Body of pancreas (tissue), 4 donors: ENCODE measurements around the gene CYCS. TPM values are rescaled to one million over a fixed set of nuclear protein-coding genes. Genes with fewer than 3 reads are reported as not detected.

ENCODE experiments used
- ATAC-seq: fragments of 150-250 bp; one replicate; pipeline ENCODE4 v1.9.1; 2016
- DNase-seq, 4 donors: peaks; one replicate each; pipeline ENCODE4 v3.0.0-alpha.2; 2019
- H3K27ac ChIP-seq, 4 donors: fragments of 200-600 bp; sonication (generic); 1 replicate in 3 of 4; 2 replicates in 1 of 4; pipeline versions ENCODE4 v1.5.1 to v1.6.1; 2016 to 2019; ENCODE audit warnings: mild to moderate bottlenecking in 1 of 4, mixed read lengths in 1 of 4, moderate library complexity in 1 of 4
- H3K27me3 ChIP-seq, 2 donors: fragments of 200-600 bp; sonication (generic); one replicate each; pipeline ENCODE4 v1.6.0; 2016; ENCODE audit warnings: mild to moderate bottlenecking in 1 of 2
- H3K36me3 ChIP-seq, 2 donors: fragments of 200-600 bp; sonication (generic); replicated peaks in 1 of 2; 2 replicates each; pipeline ENCODE4 v1.5.1; 2016; ENCODE audit warnings: low read depth in 2 of 2; ENCODE audit not compliant: insufficient read depth in 1 of 2
- H3K4me1 ChIP-seq: fragments of 200-600 bp; sonication (generic); one replicate; pipeline ENCODE4 v1.6.0; 2016
- H3K4me3 ChIP-seq, 2 donors: fragments of 200-600 bp; sonication (generic); 1 replicate in 1 of 2; 2 replicates in 1 of 2; pipeline ENCODE4 v1.5.1; 2016 to 2019
- H3K9me3 ChIP-seq, 3 donors: fragments of 200-600 bp; sonication (generic); 1 replicate in 2 of 3; 2 replicates in 1 of 3; pipeline ENCODE4 v1.5.1; 2016
- CTCF ChIP-seq, 7 experiments: fragments of 450-650 bp in 4 of 7; fragments of 200-600 bp in 3 of 7; sonication (generic) in 3 of 7; IDR thresholded peaks; one replicate each; pipeline ENCODE4 v1.5.1; 2016 to 2019; ENCODE audit warnings: antibody characterized with exemption in 7 of 7
- POLR2A ChIP-seq, 3 donors: fragments of 450-650 bp; IDR thresholded peaks; one replicate each; pipeline ENCODE4 v1.6.1; 2016; ENCODE audit warnings: antibody characterized with exemption in 3 of 3, mild to moderate bottlenecking in 2 of 3
- WGBS, 2 donors: methylation state at CpG; one replicate each; pipeline ENCODE4 v1.1.5; 2017; 5-methylcytosine and 5-hydroxymethylcytosine counted together
- intact Hi-C: fragments of 100-400 bp; cut with DNase I; formaldehyde crosslinking; loops from one replicate; pipeline ENCODE4 v1.15.1; 2023
- total RNA-seq, 2 donors: library from RNA; depleted of rRNA; stranded (reverse); fragments of >200 nt; gene quantifications; one replicate each; pipeline ENCODE4 v1.1.0, GENCODE V29; 2016

Gene CYCS
- total RNA-seq = 10 to 100 TPM in 1 of 2 donors, 1 to 10 TPM in 1; 5.9 to 11.7 TPM

- 1% methylated on average over 18 to 66 of the region's 67 CpGs for WGBS, 2 donors
Measured at GRCh38 chr7:25125137-25125946, at the start of gene CYCS. Gene CYCS, minus strand, starts transcription at chr7:25125260. Its CDS starts 1,141 bp downstream, at chr7:25124119.

GRCh38 chr7:25173184-25173583 is 48.1 kb upstream of the CYCS start:
- DNase-seq (no peak), ATAC-seq (no peak)
- peaks cover 4% of the 10 kb centered on the region for H3K4me1 ChIP-seq
- intact Hi-C loops = no loop called here
- WGBS, 2 donors = 42 to 53% methylated on average over 4 of the region's 4 CpGs
- no peak overlapping the region for H3K27ac ChIP-seq
- no peak overlapping the region for H3K4me3 ChIP-seq
- no peaks in the 10 kb centered on the region for H3K36me3 ChIP-seq
- H3K9me3 ChIP-seq = no peaks in the 10 kb centered on the region
- no peak for TF ChIP-seq POLR2A (IDR thresholded peaks at IDR 0.05)
- no peak for TF ChIP-seq CTCF (IDR thresholded peaks at IDR 0.05)
- H3K27me3 ChIP-seq = no peaks in the 10 kb centered on the region

More at GRCh38 chr7:25125137-25125946, at the start of gene CYCS:
- H3K27ac ChIP-seq = peak within 1 kb of the TSS; percentile 86 to 98 (median 94)
- DNase-seq = peak; percentile 100
- no peaks in the 10 kb centered on the region for H3K27me3 ChIP-seq
- peaks cover 5 to 7% of the 10 kb centered on the region in 2 donors for H3K36me3 ChIP-seq
- intact Hi-C loops = no loop called here
- ATAC-seq = peak; percentile 97
- no peaks in the 10 kb centered on the region for H3K9me3 ChIP-seq
- peak within 1 kb of the TSS; percentile 42 to 87 for H3K4me3 ChIP-seq
- TF ChIP-seq POLR2A (IDR thresholded peaks at IDR 0.05) (peak; percentile 99 to 100 (median 100)), CTCF (IDR thresholded peaks at IDR 0.05) (peak in 1 of 7 experiments; percentile 24)
- H3K4me1 ChIP-seq = peaks cover 7% of the 10 kb centered on the region

- 90 to 91% methylated on average over 1 of the region's 1 CpG for WGBS, 2 donors
Measured at GRCh38 chr7:25171516-25171915, 46.5 kb upstream of the CYCS start.

GRCh38 chr7:25171071-25171470 is 46.0 kb upstream of the CYCS start:
- TF ChIP-seq POLR2A (IDR thresholded peaks at IDR 0.05) (no peak), CTCF (IDR thresholded peaks at IDR 0.05) (no peak)
- ATAC-seq (no peak), DNase-seq (no peak)
- Histone ChIP-seq H3K9me3 (no peaks in the 10 kb centered on the region), H3K4me3 (no peak overlapping the region), H3K27me3 (no peaks in the 10 kb centered on the region), H3K4me1 (peaks cover 15% of the 10 kb centered on the region), H3K27ac (no peak overlapping the region), H3K36me3 (no peaks in the 10 kb centered on the region)
- WGBS, 2 donors = 82 to 96% methylated on average over 1 of the region's 1 CpG
- intact Hi-C loops = no loop called here

More at GRCh38 chr7:25171516-25171915, 46.5 kb upstream of the CYCS start:
- Histone ChIP-seq H3K9me3 (no peaks in the 10 kb centered on the region), H3K4me1 (peaks cover 15% of the 10 kb centered on the region), H3K27me3 (no peaks in the 10 kb centered on the region), H3K4me3 (no peak overlapping the region), H3K27ac (no peak overlapping the region), H3K36me3 (no peaks in the 10 kb centered on the region)
- no peak for TF ChIP-seq CTCF (IDR thresholded peaks at IDR 0.05)
- no peak for TF ChIP-seq POLR2A (IDR thresholded peaks at IDR 0.05)
- DNase-seq (no peak), ATAC-seq (no peak)
- intact Hi-C loops = no loop called here
